ENCODE data around the gene DIS3L2. TPM values are rescaled to one million over a fixed set of nuclear protein-coding genes. Genes with fewer than 3 reads are reported as not detected.

DIS3L2 gene
- total RNA-seq, 1 donor from 2014 or later = 34.3 TPM

DNA sequence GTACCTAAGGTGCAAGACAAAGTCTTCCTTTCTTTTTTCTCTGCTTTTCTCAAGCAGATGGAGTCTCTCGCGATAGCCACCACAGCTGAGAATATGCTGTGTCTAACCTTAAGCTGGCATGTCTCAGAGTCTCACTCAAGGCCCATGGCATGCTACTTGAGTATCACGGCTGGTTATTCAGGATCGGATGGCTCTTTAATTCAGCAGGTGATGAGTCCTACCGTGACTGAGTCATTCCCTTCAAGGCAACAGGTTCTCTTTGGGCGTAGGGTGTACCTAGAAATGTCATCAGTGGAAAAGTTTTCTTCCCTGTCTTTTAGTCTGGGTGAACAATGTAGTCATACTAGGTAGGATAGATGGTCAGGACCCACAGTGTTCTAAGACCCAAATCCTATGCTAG is 136.2 kb downstream of the DIS3L2 start:
- TF ChIP-seq, protein P1, sequence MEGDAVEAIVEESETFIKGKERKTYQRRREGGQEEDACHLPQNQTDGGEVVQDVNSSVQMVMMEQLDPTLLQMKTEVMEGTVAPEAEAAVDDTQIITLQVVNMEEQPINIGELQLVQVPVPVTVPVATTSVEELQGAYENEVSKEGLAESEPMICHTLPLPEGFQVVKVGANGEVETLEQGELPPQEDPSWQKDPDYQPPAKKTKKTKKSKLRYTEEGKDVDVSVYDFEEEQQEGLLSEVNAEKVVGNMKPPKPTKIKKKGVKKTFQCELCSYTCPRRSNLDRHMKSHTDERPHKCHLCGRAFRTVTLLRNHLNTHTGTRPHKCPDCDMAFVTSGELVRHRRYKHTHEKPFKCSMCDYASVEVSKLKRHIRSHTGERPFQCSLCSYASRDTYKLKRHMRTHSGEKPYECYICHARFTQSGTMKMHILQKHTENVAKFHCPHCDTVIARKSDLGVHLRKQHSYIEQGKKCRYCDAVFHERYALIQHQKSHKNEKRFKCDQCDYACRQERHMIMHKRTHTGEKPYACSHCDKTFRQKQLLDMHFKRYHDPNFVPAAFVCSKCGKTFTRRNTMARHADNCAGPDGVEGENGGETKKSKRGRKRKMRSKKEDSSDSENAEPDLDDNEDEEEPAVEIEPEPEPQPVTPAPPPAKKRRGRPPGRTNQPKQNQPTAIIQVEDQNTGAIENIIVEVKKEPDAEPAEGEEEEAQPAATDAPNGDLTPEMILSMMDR (IDR thresholded peaks at IDR 0.05) = no peak
- Mint-ChIP-seq H3K9me3 (ENCODE audit: unreplicated experiment) (peaks cover 34% of the 10 kb centered on the region), H3K4me3 (ENCODE audit: unreplicated experiment) (no peak overlapping the region), H3K4me1 (ENCODE audit: unreplicated experiment) (no peaks in the 10 kb centered on the region), H3K27me3 (ENCODE audit: unreplicated experiment) (no peaks in the 10 kb centered on the region), H3K36me3 (ENCODE audit: unreplicated experiment) (peaks cover 33% of the 10 kb centered on the region), H3K27ac (ENCODE audit: unreplicated experiment) (no peak overlapping the region)
- no peak for DNase-seq (ENCODE audit: extremely low spot score, unreplicated experiment)

DNA sequence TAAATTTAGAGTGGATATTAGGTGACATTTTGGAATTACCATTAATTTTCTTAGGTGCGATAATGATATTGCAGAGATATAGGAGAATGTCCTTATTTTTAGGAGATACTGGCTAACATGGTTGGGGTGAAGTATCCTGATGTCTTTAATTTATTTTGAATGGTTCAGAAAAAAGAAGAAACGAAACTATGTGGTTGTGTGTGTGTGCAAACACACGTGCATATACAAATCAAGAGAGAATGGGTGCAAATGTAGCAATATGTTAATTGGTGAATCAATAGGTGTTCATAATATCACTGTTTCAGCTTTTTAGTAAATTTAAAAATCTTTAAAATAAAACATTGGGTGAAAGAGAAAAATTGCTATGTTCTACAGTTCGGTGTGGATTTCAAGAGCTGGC is 140.9 kb downstream of the DIS3L2 start:
- Mint-ChIP-seq H3K36me3 (ENCODE audit: unreplicated experiment) (peaks cover 18% of the 10 kb centered on the region), H3K9me3 (ENCODE audit: unreplicated experiment) (peaks cover 4% of the 10 kb centered on the region), H3K4me3 (ENCODE audit: unreplicated experiment) (no peak overlapping the region), H3K27me3 (ENCODE audit: unreplicated experiment) (no peaks in the 10 kb centered on the region), H3K4me1 (ENCODE audit: unreplicated experiment) (no peaks in the 10 kb centered on the region), H3K27ac (ENCODE audit: unreplicated experiment) (no peak overlapping the region)
- TF ChIP-seq, protein P1 (IDR thresholded peaks at IDR 0.05) = no peak
- DNase-seq (ENCODE audit: extremely low spot score, unreplicated experiment) = no peak

- no peak overlapping the region for H3K27ac Mint-ChIP-seq (ENCODE audit: unreplicated experiment)
- no peak overlapping the region for H3K4me3 Mint-ChIP-seq (ENCODE audit: unreplicated experiment)
- DNase-seq (ENCODE audit: extremely low spot score, unreplicated experiment) = no peak
- peaks cover 11% of the 10 kb centered on the region for H3K36me3 Mint-ChIP-seq (ENCODE audit: unreplicated experiment)
- H3K4me1 Mint-ChIP-seq (ENCODE audit: unreplicated experiment) = no peaks in the 10 kb centered on the region
- H3K9me3 Mint-ChIP-seq (ENCODE audit: unreplicated experiment) = peaks cover 4% of the 10 kb centered on the region
- TF ChIP-seq, protein P1 (IDR thresholded peaks at IDR 0.05) = no peak
- no peaks in the 10 kb centered on the region for H3K27me3 Mint-ChIP-seq (ENCODE audit: unreplicated experiment)
Observed at GRCh38 chr2:232103140-232103737, 141.7 kb downstream of the DIS3L2 start.

GRCh38 chr2:232104076-232104646 is 142.6 kb downstream of the DIS3L2 start:
- TF ChIP-seq, protein P1 (IDR thresholded peaks at IDR 0.05) = no peak
- no peak overlapping the region for H3K4me3 Mint-ChIP-seq (ENCODE audit: unreplicated experiment)

GRCh38 chr2:232111551-232111950 is 150.0 kb downstream of the DIS3L2 start:
- DNase-seq (ENCODE audit: extremely low spot score, unreplicated experiment) = no peak
- Mint-ChIP-seq H3K36me3 (ENCODE audit: unreplicated experiment) (no peaks in the 10 kb centered on the region), H3K4me3 (ENCODE audit: unreplicated experiment) (no peak overlapping the region), H3K27me3 (ENCODE audit: unreplicated experiment) (no peaks in the 10 kb centered on the region), H3K9me3 (ENCODE audit: unreplicated experiment) (peaks cover 6% of the 10 kb centered on the region), H3K27ac (ENCODE audit: unreplicated experiment) (no peak overlapping the region), H3K4me1 (ENCODE audit: unreplicated experiment) (no peaks in the 10 kb centered on the region)
- TF ChIP-seq, protein P1 (IDR thresholded peaks at IDR 0.05) = no peak

More at GRCh38 chr2:232104076-232104646, 142.6 kb downstream of the DIS3L2 start:
- DNase-seq (ENCODE audit: extremely low spot score, unreplicated experiment) = no peak
- Mint-ChIP-seq H3K27me3 (ENCODE audit: unreplicated experiment) (no peaks in the 10 kb centered on the region), H3K4me1 (ENCODE audit: unreplicated experiment) (no peaks in the 10 kb centered on the region), H3K27ac (ENCODE audit: unreplicated experiment) (no peak overlapping the region), H3K36me3 (ENCODE audit: unreplicated experiment) (peaks cover 7% of the 10 kb centered on the region), H3K9me3 (ENCODE audit: unreplicated experiment) (no peaks in the 10 kb centered on the region)
